K562 (cell line): ENCODE data around the gene AHI1. TPM values are rescaled to one million over a fixed set of nuclear protein-coding genes. Genes with fewer than 3 reads are reported as not detected.

Experiments used
- ARNT ChIP-seq, 2 experiments: fragments of 450-650 bp; IDR thresholded peaks; 2 replicates each; pipeline ENCODE4 v1.6.1; 2016; ENCODE audit warnings: mild to moderate bottlenecking in 1 of 2
- CXXC5 ChIP-seq: fragments of 250-450 bp; sonication (Bioruptor Pico); IDR thresholded peaks from 2 replicates; pipeline ENCODE4 v1.8.0; 2022; ENCODE audit warnings: inconsistent platforms, mild to moderate bottlenecking, moderate library complexity
- FOXM1 ChIP-seq, 2 experiments: fragments of 450-650 bp in 1 of 2; sonication (generic) in 1 of 2; formaldehyde crosslinking in 1 of 2; IDR thresholded peaks; 2 replicates each; pipeline versions ENCODE4 v1.6.1 to v1.9.0; 2017 to 2022; ENCODE audit warnings: low read depth in 2 of 2, mild to moderate bottlenecking in 2 of 2, missing genetic modification reagents in 1 of 2, moderate library complexity in 1 of 2
- MCM2 ChIP-seq: fragments of 450-650 bp; IDR thresholded peaks from 2 replicates; pipeline ENCODE4 v1.6.1; 2017; ENCODE audit warnings: low read depth, mild to moderate bottlenecking
- MEIS2 ChIP-seq: fragments of 450-650 bp; IDR thresholded peaks from 2 replicates; pipeline ENCODE4 v1.6.1; 2014; ENCODE audit warnings: mild to moderate bottlenecking; ENCODE audit not compliant: partially characterized antibody
- PTRF ChIP-seq: fragments of 450-650 bp; IDR thresholded peaks from 2 replicates; pipeline ENCODE4 v1.6.1; 2016; ENCODE audit warnings: mild to moderate bottlenecking, missing genetic modification characterization, missing compliant biosample characterization
- STAT5A ChIP-seq: IDR thresholded peaks from 2 replicates; pipeline ENCODE4 v1.6.1; 2012; ENCODE audit warnings: low read length, inconsistent platforms, borderline replicate concordance
- ZFPM2 ChIP-seq: fragments of 250-450 bp; sonication (Bioruptor Pico); IDR thresholded peaks from 2 replicates; pipeline ENCODE4 v1.5.1; 2022; ENCODE audit warnings: mild to moderate bottlenecking
- ZNF384 ChIP-seq: IDR thresholded peaks from 2 replicates; pipeline ENCODE4 v1.6.1; 2012; ENCODE audit warnings: low read depth, low read length, improper control_type of control experiment
- polyA plus RNA-seq, 8 experiments: library from polyadenylated mRNA; depleted of rRNA in 4 of 8; stranded (reverse) in 5 of 8; unstranded in 3 of 8; fragments of >200 nt; fragmentation: Nextera tagmentation in 2 of 8; fragmentation: Illumina TruSeq in 1 of 8; extraction: Ambion mirVana in 2 of 8; extraction: Trizol in 1 of 8; gene quantifications; 2 replicates each; pipeline versions ENCODE4 v1.2.1 to v1.2.3, GENCODE V29; 2011 to 2014; ENCODE audit warnings: inconsistent platforms in 1 of 8, missing spikeins in 1 of 8
- total RNA-seq, 7 experiments: library from RNA; depleted of rRNA in 6 of 7; stranded (reverse); fragments of >200 nt in 6 of 7; fragmentation: Illumina TruSeq in 2 of 7; extraction: Trizol in 2 of 7; gene quantifications; 2 replicates each; pipeline versions ENCODE4 v1.2.1 to v1.2.3, GENCODE V29; 2011 to 2021; ENCODE audit warnings: low replicate concordance in 1 of 7
- TF ChIP-seq, protein P1 (sequence below): sonication (generic); formaldehyde crosslinking; IDR thresholded peaks from 2 replicates; pipeline ENCODE4 v1.8.1; 2023; ENCODE audit warnings: mild to moderate bottlenecking, missing genetic modification reagents
- TF ChIP-seq, protein P2 (sequence below): IDR thresholded peaks from 2 replicates; pipeline ENCODE4 v1.6.1; 2011; ENCODE audit not compliant: insufficient read length; ENCODE audit errors: extremely low read depth
- TF ChIP-seq, protein P3 (sequence below): fragments of 250-450 bp; sonication (Bioruptor Pico); IDR thresholded peaks from 2 replicates; pipeline ENCODE4 v1.8.0; 2022; ENCODE audit warnings: inconsistent platforms, mild to moderate bottlenecking, moderate library complexity, borderline replicate concordance
- TF ChIP-seq, protein P4 (sequence below): sonication (generic); formaldehyde crosslinking; IDR thresholded peaks from 2 replicates; pipeline ENCODE4 v1.5.0; 2020; ENCODE audit warnings: missing genetic modification reagents
- TF ChIP-seq, protein P5 (sequence below): sonication (generic); formaldehyde crosslinking; IDR thresholded peaks from 2 replicates; pipeline ENCODE4 v1.8.0; 2022; ENCODE audit warnings: mild to moderate bottlenecking, missing genetic modification reagents
- TF ChIP-seq, protein P6 (sequence below): fragments of 250-450 bp; sonication (Bioruptor Pico); IDR thresholded peaks from 2 replicates; pipeline ENCODE4 v1.5.0; 2022; ENCODE audit warnings: mild to moderate bottlenecking
- TF ChIP-seq, protein P7 (sequence below): fragments of 450-650 bp; formaldehyde crosslinking; IDR thresholded peaks from 2 replicates; pipeline ENCODE4 v1.4.0; 2020; ENCODE audit warnings: mild to moderate bottlenecking, mixed read lengths
- TF ChIP-seq, protein P8 (sequence below), 2 experiments: fragments of 450-650 bp; IDR thresholded peaks; 2 replicates each; pipeline ENCODE4 v1.6.1; 2016

Gene AHI1
- total and polyA plus RNA-seq, 9 of the 15 experiments (the other 6 are each of a cell fraction or from before 2014, with no cell fraction given) = 24.7 to 54.9 (median 32.2) TPM

DNA sequence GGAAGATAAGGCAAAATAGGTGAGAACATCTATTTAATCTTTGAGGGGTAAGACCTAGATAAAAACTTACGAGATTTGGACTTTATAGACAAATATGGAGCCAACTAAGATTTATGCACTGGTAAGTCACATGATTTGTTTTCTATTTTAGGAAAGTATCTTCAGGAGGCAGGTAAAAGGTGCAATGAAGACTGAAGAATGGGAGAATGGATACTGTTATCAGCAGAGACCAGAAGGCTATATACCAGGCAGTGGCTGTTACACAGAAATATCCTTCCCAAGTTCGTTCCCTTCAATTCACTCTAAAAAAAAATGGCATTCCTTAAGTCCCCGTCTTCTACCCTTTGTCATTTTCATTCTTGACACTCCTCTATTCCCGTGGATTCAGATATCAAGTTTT is 192.7 kb downstream of the AHI1 start (continued):
- TF ChIP-seq, protein P1, sequence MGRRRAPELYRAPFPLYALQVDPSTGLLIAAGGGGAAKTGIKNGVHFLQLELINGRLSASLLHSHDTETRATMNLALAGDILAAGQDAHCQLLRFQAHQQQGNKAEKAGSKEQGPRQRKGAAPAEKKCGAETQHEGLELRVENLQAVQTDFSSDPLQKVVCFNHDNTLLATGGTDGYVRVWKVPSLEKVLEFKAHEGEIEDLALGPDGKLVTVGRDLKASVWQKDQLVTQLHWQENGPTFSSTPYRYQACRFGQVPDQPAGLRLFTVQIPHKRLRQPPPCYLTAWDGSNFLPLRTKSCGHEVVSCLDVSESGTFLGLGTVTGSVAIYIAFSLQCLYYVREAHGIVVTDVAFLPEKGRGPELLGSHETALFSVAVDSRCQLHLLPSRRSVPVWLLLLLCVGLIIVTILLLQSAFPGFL (CRISPR knock-in tag) = no peak
- no peak for TF ChIP-seq CXXC5 (CRISPR knock-in tag)
- TF ChIP-seq, protein P2, sequence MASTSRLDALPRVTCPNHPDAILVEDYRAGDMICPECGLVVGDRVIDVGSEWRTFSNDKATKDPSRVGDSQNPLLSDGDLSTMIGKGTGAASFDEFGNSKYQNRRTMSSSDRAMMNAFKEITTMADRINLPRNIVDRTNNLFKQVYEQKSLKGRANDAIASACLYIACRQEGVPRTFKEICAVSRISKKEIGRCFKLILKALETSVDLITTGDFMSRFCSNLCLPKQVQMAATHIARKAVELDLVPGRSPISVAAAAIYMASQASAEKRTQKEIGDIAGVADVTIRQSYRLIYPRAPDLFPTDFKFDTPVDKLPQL = no peak
- TF ChIP-seq, protein P3, sequence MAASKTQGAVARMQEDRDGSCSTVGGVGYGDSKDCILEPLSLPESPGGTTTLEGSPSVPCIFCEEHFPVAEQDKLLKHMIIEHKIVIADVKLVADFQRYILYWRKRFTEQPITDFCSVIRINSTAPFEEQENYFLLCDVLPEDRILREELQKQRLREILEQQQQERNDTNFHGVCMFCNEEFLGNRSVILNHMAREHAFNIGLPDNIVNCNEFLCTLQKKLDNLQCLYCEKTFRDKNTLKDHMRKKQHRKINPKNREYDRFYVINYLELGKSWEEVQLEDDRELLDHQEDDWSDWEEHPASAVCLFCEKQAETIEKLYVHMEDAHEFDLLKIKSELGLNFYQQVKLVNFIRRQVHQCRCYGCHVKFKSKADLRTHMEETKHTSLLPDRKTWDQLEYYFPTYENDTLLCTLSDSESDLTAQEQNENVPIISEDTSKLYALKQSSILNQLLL (CRISPR knock-in tag) = no peak
- TF ChIP-seq FOXM1 (IDR thresholded peaks at IDR 0.05; ENCODE audit: low read depth) = peak; percentile 46; the same call in 1 of the 2 replicates
- no peak for TF ChIP-seq FOXM1 (CRISPR knock-in tag; IDR thresholded peaks at IDR 0.05; ENCODE audit: low read depth)
- no peak for TF ChIP-seq ZNF384
- TF ChIP-seq MEIS2 = peak; percentile 62
- TF ChIP-seq, protein P4, sequence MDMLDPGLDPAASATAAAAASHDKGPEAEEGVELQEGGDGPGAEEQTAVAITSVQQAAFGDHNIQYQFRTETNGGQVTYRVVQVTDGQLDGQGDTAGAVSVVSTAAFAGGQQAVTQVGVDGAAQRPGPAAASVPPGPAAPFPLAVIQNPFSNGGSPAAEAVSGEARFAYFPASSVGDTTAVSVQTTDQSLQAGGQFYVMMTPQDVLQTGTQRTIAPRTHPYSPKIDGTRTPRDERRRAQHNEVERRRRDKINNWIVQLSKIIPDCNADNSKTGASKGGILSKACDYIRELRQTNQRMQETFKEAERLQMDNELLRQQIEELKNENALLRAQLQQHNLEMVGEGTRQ (CRISPR knock-in tag) = no peak
- TF ChIP-seq, protein P5, sequence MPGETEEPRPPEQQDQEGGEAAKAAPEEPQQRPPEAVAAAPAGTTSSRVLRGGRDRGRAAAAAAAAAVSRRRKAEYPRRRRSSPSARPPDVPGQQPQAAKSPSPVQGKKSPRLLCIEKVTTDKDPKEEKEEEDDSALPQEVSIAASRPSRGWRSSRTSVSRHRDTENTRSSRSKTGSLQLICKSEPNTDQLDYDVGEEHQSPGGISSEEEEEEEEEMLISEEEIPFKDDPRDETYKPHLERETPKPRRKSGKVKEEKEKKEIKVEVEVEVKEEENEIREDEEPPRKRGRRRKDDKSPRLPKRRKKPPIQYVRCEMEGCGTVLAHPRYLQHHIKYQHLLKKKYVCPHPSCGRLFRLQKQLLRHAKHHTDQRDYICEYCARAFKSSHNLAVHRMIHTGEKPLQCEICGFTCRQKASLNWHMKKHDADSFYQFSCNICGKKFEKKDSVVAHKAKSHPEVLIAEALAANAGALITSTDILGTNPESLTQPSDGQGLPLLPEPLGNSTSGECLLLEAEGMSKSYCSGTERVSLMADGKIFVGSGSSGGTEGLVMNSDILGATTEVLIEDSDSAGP = no peak
- TF ChIP-seq PTRF = no peak
- TF ChIP-seq, protein P6, sequence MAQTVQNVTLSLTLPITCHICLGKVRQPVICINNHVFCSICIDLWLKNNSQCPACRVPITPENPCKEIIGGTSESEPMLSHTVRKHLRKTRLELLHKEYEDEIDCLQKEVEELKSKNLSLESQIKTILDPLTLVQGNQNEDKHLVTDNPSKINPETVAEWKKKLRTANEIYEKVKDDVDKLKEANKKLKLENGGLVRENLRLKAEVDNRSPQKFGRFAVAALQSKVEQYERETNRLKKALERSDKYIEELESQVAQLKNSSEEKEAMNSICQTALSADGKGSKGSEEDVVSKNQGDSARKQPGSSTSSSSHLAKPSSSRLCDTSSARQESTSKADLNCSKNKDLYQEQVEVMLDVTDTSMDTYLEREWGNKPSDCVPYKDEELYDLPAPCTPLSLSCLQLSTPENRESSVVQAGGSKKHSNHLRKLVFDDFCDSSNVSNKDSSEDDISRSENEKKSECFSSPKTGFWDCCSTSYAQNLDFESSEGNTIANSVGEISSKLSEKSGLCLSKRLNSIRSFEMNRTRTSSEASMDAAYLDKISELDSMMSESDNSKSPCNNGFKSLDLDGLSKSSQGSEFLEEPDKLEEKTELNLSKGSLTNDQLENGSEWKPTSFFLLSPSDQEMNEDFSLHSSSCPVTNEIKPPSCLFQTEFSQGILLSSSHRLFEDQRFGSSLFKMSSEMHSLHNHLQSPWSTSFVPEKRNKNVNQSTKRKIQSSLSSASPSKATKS (CRISPR knock-in tag) = no peak
- TF ChIP-seq ZFPM2 = no peak
- TF ChIP-seq, protein P7, sequence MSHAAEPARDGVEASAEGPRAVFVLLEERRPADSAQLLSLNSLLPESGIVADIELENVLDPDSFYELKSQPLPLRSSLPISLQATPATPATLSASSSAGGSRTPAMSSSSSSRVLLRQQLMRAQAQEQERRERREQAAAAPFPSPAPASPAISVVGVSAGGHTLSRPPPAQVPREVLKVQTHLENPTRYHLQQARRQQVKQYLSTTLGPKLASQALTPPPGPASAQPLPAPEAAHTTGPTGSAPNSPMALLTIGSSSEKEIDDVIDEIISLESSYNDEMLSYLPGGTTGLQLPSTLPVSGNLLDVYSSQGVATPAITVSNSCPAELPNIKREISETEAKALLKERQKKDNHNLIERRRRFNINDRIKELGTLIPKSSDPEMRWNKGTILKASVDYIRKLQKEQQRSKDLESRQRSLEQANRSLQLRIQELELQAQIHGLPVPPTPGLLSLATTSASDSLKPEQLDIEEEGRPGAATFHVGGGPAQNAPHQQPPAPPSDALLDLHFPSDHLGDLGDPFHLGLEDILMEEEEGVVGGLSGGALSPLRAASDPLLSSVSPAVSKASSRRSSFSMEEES (CRISPR knock-in tag) = peak; percentile 87
- TF ChIP-seq, protein P8, sequence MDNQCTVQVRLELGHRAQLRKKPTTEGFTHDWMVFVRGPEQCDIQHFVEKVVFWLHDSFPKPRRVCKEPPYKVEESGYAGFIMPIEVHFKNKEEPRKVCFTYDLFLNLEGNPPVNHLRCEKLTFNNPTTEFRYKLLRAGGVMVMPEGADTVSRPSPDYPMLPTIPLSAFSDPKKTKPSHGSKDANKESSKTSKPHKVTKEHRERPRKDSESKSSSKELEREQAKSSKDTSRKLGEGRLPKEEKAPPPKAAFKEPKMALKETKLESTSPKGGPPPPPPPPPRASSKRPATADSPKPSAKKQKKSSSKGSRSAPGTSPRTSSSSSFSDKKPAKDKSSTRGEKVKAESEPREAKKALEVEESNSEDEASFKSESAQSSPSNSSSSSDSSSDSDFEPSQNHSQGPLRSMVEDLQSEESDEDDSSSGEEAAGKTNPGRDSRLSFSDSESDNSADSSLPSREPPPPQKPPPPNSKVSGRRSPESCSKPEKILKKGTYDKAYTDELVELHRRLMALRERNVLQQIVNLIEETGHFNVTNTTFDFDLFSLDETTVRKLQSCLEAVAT (IDR thresholded peaks at IDR 0.05) = no peak
- TF ChIP-seq ARNT (IDR thresholded peaks at IDR 0.05) = no peak
- TF ChIP-seq STAT5A = no peak; the same call in 1 of the 2 replicates
- no peak for TF ChIP-seq MCM2
